Loucy (cell line): Measurements from ENCODE around the gene ARID1B.

Experiments used
- CTCF ChIP-seq: fragments of 200-600 bp; sonication (generic); conservative IDR thresholded peaks from 2 replicates; pipeline ENCODE4 v1.5.1; 2014; ENCODE audit warnings: mild to moderate bottlenecking, antibody characterized with exemption, low read length
- EZH2phosphoT487 ChIP-seq: fragments of 200-600 bp; IDR thresholded peaks from 2 replicates; pipeline ENCODE4 v1.6.1; 2018; ENCODE audit warnings: antibody characterized with exemption, mild to moderate bottlenecking, moderate library complexity, borderline replicate concordance

- no peak for TF ChIP-seq CTCF
- no peak for TF ChIP-seq EZH2phosphoT487
Measured at GRCh38 chr6:156967852-156968251, 190.7 kb downstream of the ARID1B start.
